ENCODE measurements around the gene BEND7. TPM values are rescaled to one million over a fixed set of nuclear protein-coding genes. Genes with fewer than 3 reads are reported as not detected.

The BEND7 gene
- polyA plus RNA-seq, 1 of the 3 experiments (the other 2 are of a cell fraction), result 9.2 TPM

DNA sequence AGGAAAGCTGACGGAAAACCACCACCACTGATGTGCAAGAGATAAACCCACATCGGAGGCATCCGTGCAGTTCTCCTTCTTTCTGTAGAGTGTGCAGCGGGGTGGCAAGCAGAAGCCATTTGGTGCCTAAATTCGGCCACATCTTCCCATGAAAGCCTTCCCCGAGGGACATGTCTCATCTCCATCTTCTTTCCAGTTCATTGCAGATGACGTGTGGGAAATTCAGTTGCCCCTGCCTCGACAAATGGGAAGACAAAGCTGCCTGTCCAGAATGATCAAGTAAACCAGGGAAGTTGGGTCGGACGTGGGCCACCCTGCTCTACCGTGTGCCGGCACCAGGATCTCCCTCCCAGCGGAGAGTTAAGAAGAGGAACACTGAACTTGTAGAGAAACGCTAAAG lies 14.5 kb downstream of the BEND7 start:
- Histone ChIP-seq H2AFZ (ENCODE audit: low read depth) (no peak overlapping the region), H3K4me2 (no peak overlapping the region), H3K36me3 (replicated peaks in 1 of 2; ENCODE audit: control insufficient read depth in 1 of 2, insufficient read depth in 2 of 2, low read length in 1 of 2) (peaks cover 8 to 10% of the 10 kb centered on the region in 2 experiments), H3F3A (replicated peaks; ENCODE audit: insufficient read depth) (no peaks in the 10 kb centered on the region), H3K27me3 (ENCODE audit: insufficient read depth) (no peaks in the 10 kb centered on the region), H3K4me3 (ENCODE audit: low read depth in 2 of 2, low read length in 1 of 2) (no peak overlapping the region), H3K27ac (ENCODE audit: low read depth in 2 of 2, low read length in 1 of 2) (no peak overlapping the region), H3K9me3 (no peaks in the 10 kb centered on the region), H3K4me1 (ENCODE audit: control insufficient read depth in 1 of 2, insufficient read depth in 2 of 2, low read depth in 1 of 2, low read length in 1 of 2) (no peaks in the 10 kb centered on the region; a peak in 1 of 4 replicates), H4K20me1 (ENCODE audit: insufficient read depth) (no peaks in the 10 kb centered on the region), H3K79me2 (ENCODE audit: insufficient read depth) (peaks cover 8% of the 10 kb centered on the region; the same call in 1 of the 2 replicates), H3K9me2 (no peaks in the 10 kb centered on the region), H3K9ac (no peak overlapping the region)
- 88% methylated on average over 14 of the region's 14 CpGs for WGBS (ENCODE audit: low lambda C conversion rate)
- ChIA-PET CTCF (interaction anchor here (1.1 kb wide), 1 partner anchor 74 kb away, joined by 4 read pairs; no protein-coding TSS in a partner anchor), POLR2A (no interaction called here)
- TF ChIP-seq RAD21 (IDR thresholded peaks at IDR 0.05; ENCODE audit: low read length), result no peak
- no peak for TF ChIP-seq EP300 (IDR thresholded peaks at IDR 0.05; ENCODE audit: borderline replicate concordance in 1 of 2, low read depth in 1 of 2, low read length in 1 of 2)
- TF ChIP-seq JUND (IDR thresholded peaks at IDR 0.05), result no peak
- no peak for TF ChIP-seq YY1 (IDR thresholded peaks at IDR 0.05; ENCODE audit: low read depth)
- TF ChIP-seq, protein P1, sequence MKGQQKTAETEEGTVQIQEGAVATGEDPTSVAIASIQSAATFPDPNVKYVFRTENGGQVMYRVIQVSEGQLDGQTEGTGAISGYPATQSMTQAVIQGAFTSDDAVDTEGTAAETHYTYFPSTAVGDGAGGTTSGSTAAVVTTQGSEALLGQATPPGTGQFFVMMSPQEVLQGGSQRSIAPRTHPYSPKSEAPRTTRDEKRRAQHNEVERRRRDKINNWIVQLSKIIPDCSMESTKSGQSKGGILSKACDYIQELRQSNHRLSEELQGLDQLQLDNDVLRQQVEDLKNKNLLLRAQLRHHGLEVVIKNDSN (IDR thresholded peaks at IDR 0.05; ENCODE audit: borderline replicate concordance, low read depth), result no peak
- no peak for TF ChIP-seq NRF1 (IDR thresholded peaks at IDR 0.05; ENCODE audit: low read depth, low read length)
- no peak for TF ChIP-seq ELF1 (IDR thresholded peaks at IDR 0.05)
- no peak for TF ChIP-seq MXI1 (IDR thresholded peaks at IDR 0.05; ENCODE audit: low read depth, low read length)
- DNase-seq, result no peak

DNA sequence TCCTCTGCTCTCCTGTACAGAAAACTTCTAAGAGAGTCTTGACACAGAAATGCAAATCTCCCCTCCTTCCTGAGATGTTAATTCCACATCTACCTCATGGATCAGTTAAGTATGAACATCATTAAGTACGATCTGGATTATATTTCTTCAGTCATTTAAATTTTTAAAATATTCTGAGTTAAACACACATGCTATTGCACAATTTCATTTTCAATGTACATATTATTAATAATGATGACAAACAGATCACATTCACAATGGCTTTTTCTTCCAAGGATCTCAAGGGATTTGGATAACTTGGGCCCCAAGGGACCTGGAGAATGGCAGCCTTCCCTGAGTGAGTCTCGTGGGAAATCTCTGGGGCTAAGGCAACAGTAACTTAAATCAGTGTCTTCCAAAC lies 16.2 kb downstream of the BEND7 start:
- POLR2A ChIA-PET, result no interaction called here
- Histone ChIP-seq H4K20me1 (ENCODE audit: insufficient read depth) (no peaks in the 10 kb centered on the region), H3K36me3 (replicated peaks in 1 of 2; ENCODE audit: control insufficient read depth in 1 of 2, insufficient read depth in 2 of 2, low read length in 1 of 2) (peaks cover 3 to 4% of the 10 kb centered on the region in 2 experiments), H3F3A (replicated peaks; ENCODE audit: insufficient read depth) (no peaks in the 10 kb centered on the region), H2AFZ (ENCODE audit: low read depth) (no peak overlapping the region), H3K9ac (no peak overlapping the region), H3K4me3 (ENCODE audit: low read depth in 2 of 2, low read length in 1 of 2) (no peak overlapping the region), H3K4me2 (no peak overlapping the region), H3K9me3 (no peaks in the 10 kb centered on the region), H3K27ac (ENCODE audit: low read depth in 2 of 2, low read length in 1 of 2) (no peak overlapping the region), H3K4me1 (ENCODE audit: control insufficient read depth in 1 of 2, insufficient read depth in 2 of 2, low read depth in 1 of 2, low read length in 1 of 2) (peaks cover 0 to 5% of the 10 kb centered on the region in 2 experiments; a peak in 1 of 4 replicates), H3K9me2 (no peaks in the 10 kb centered on the region), H3K79me2 (ENCODE audit: insufficient read depth) (peaks cover 9% of the 10 kb centered on the region; the same call in 1 of the 2 replicates), H3K27me3 (ENCODE audit: insufficient read depth) (no peaks in the 10 kb centered on the region)
- CTCF ChIA-PET, result no interaction called here
- TF ChIP-seq TEAD4 (IDR thresholded peaks at IDR 0.05; ENCODE audit: borderline replicate concordance, insufficient read depth) (no peak), TCF12 (IDR thresholded peaks at IDR 0.05) (no peak), MEF2A (IDR thresholded peaks at IDR 0.05; ENCODE audit: borderline replicate concordance, low read depth) (no peak), NRF1 (IDR thresholded peaks at IDR 0.05; ENCODE audit: low read depth, low read length) (no peak)
- TF ChIP-seq, protein P2, sequence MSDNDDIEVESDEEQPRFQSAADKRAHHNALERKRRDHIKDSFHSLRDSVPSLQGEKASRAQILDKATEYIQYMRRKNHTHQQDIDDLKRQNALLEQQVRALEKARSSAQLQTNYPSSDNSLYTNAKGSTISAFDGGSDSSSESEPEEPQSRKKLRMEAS (IDR thresholded peaks at IDR 0.05; ENCODE audit: low read depth), result no peak
- WGBS (ENCODE audit: low lambda C conversion rate), result 40% methylated on average over 2 of the region's 2 CpGs
- no peak for DNase-seq

DNA sequence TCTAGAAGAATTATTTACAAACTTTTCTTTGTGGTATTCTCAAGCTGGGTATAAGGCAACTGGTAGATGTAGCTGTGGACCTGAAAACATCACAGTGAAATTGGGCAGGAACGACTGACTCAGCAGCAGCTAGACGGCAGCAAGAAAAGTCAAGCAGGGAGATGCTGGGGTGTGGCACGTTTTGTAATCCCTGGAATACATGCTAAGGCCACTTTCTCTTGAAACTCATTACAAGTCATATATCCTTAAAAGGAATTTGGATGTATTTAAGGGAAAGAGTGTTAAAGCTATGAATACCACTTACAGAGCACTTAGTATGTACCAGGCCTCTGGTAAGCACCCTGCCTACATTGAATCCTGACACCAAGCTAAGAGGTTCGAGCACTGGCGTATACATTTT lies 17.4 kb downstream of the BEND7 start:
- Histone ChIP-seq H3K4me2 (no peak overlapping the region), H3K4me1 (ENCODE audit: control insufficient read depth in 1 of 2, insufficient read depth in 2 of 2, low read depth in 1 of 2, low read length in 1 of 2) (peaks cover 0 to 5% of the 10 kb centered on the region in 2 experiments; a peak in 1 of 4 replicates), H3F3A (replicated peaks; ENCODE audit: insufficient read depth) (no peaks in the 10 kb centered on the region), H4K20me1 (ENCODE audit: insufficient read depth) (no peaks in the 10 kb centered on the region), H3K27ac (ENCODE audit: low read depth in 2 of 2, low read length in 1 of 2) (no peak overlapping the region), H3K27me3 (ENCODE audit: insufficient read depth) (no peaks in the 10 kb centered on the region), H3K9ac (no peak overlapping the region), H3K9me3 (no peaks in the 10 kb centered on the region), H3K4me3 (ENCODE audit: low read depth in 2 of 2, low read length in 1 of 2) (no peak overlapping the region), H2AFZ (ENCODE audit: low read depth) (no peak overlapping the region), H3K36me3 (replicated peaks in 1 of 2; ENCODE audit: control insufficient read depth in 1 of 2, insufficient read depth in 2 of 2, low read length in 1 of 2) (peaks cover 3 to 4% of the 10 kb centered on the region in 2 experiments), H3K79me2 (ENCODE audit: insufficient read depth) (peaks cover 9% of the 10 kb centered on the region; the same call in 1 of the 2 replicates), H3K9me2 (no peaks in the 10 kb centered on the region)
- TF ChIP-seq TAF1 (IDR thresholded peaks at IDR 0.05; ENCODE audit: borderline replicate concordance, low read depth, low read length) (no peak), MXI1 (IDR thresholded peaks at IDR 0.05; ENCODE audit: low read depth, low read length) (no peak), CHD2 (IDR thresholded peaks at IDR 0.05; ENCODE audit: low read length, partially characterized antibody) (no peak), TEAD4 (IDR thresholded peaks at IDR 0.05; ENCODE audit: borderline replicate concordance, insufficient read depth) (no peak), NRF1 (IDR thresholded peaks at IDR 0.05; ENCODE audit: low read depth, low read length) (no peak)
- WGBS (ENCODE audit: low lambda C conversion rate), result 92% methylated on average over 5 of the region's 5 CpGs
- POLR2A ChIA-PET, result no interaction called here
- no peak for DNase-seq
- CTCF ChIA-PET, result interaction anchor here (1.4 kb wide), 1 partner anchor 10 kb away, joined by 3 read pairs; no protein-coding TSS in a partner anchor
